ENCODE measurements around the gene TOR3A.

TOR3A gene

GRCh38 chr1:179081687-179082332 lies at the start of gene TOR3A:
Gene TOR3A, plus strand, starts transcription at chr1:179082070. Its CDS starts 59 bp downstream, at chr1:179082129.
- H3K9me3 ChIP-seq (ENCODE audit: control insufficient read depth, insufficient read depth, low read length), result no peaks in the 10 kb centered on the region
- peak within 1 kb of the TSS; percentile 98 for H3K4me2 ChIP-seq (ENCODE audit: low read length)
- peaks cover 49% of the 10 kb centered on the region for H3K4me1 ChIP-seq (ENCODE audit: control insufficient read depth, low read length)
- H3F3A ChIP-seq (ENCODE audit: control insufficient read depth, insufficient read depth), result peaks cover 3% of the 10 kb centered on the region
- H3K27me3 ChIP-seq (ENCODE audit: control insufficient read depth, low read length), result no peaks in the 10 kb centered on the region
- H3K4me3 ChIP-seq (ENCODE audit: low read length), result peak within 1 kb of the TSS; percentile 81
- no peaks in the 10 kb centered on the region for H3K9me2 ChIP-seq (replicated peaks; ENCODE audit: control insufficient read depth, low read length)
- peak within 1 kb of the TSS; percentile 83 for H3K27ac ChIP-seq (ENCODE audit: low read depth, low read length)
- TF ChIP-seq CTCF (IDR thresholded peaks at IDR 0.05; ENCODE audit: low read depth, low read length, poor library complexity, severe bottlenecking) (no peak), EZH2phosphoT487 (IDR thresholded peaks at IDR 0.05; ENCODE audit: borderline replicate concordance, low read length) (no peak)
- peaks cover 40% of the 10 kb centered on the region for H3K36me3 ChIP-seq (ENCODE audit: control insufficient read depth, low read length)
- 0 out of 2 replicates have a peak, but pooled peaks cover under 1% of the 10 kb centered on the region for H4K20me1 ChIP-seq (ENCODE audit: control insufficient read depth, insufficient read depth, low read depth, low read length)
- H3K79me2 ChIP-seq (ENCODE audit: control insufficient read depth, low read length), result peaks cover 55% of the 10 kb centered on the region

GRCh38 chr1:179034720-179035119 lies 47.1 kb upstream of the TOR3A start:
- peak overlapping the region; percentile 91 for H3K27ac ChIP-seq (ENCODE audit: low read depth, low read length)
- H3K4me1 ChIP-seq (ENCODE audit: control insufficient read depth, low read length), result peaks cover 97% of the 10 kb centered on the region
- peaks cover 98% of the 10 kb centered on the region for H3K79me2 ChIP-seq (ENCODE audit: control insufficient read depth, low read length)
- no peaks in the 10 kb centered on the region for H3K9me2 ChIP-seq (replicated peaks; ENCODE audit: control insufficient read depth, low read length)
- H3K36me3 ChIP-seq (ENCODE audit: control insufficient read depth, low read length), result no peaks in the 10 kb centered on the region
- TF ChIP-seq EZH2phosphoT487 (IDR thresholded peaks at IDR 0.05; ENCODE audit: borderline replicate concordance, low read length) (no peak), CTCF (IDR thresholded peaks at IDR 0.05; ENCODE audit: low read depth, low read length, poor library complexity, severe bottlenecking) (no peak)
- no peaks in the 10 kb centered on the region for H3K9me3 ChIP-seq (ENCODE audit: control insufficient read depth, insufficient read depth, low read length)
- H3K27me3 ChIP-seq (ENCODE audit: control insufficient read depth, low read length), result no peaks in the 10 kb centered on the region
- peak overlapping the region; percentile 91 for H3K4me2 ChIP-seq (ENCODE audit: low read length)
- H3K4me3 ChIP-seq (ENCODE audit: low read length), result peak overlapping the region; percentile 95
- peaks cover 38% of the 10 kb centered on the region for H3F3A ChIP-seq (ENCODE audit: control insufficient read depth, insufficient read depth)
- H4K20me1 ChIP-seq (ENCODE audit: control insufficient read depth, insufficient read depth, low read depth, low read length), result no peaks in the 10 kb centered on the region

- Histone ChIP-seq H3K27me3 (ENCODE audit: control insufficient read depth, low read length) (no peaks in the 10 kb centered on the region), H3K9me2 (replicated peaks; ENCODE audit: control insufficient read depth, low read length) (no peaks in the 10 kb centered on the region), H3K4me3 (ENCODE audit: low read length) (peak overlapping the region; percentile 95), H3K4me1 (ENCODE audit: control insufficient read depth, low read length) (peaks cover 75% of the 10 kb centered on the region), H4K20me1 (ENCODE audit: control insufficient read depth, insufficient read depth, low read depth, low read length) (no peaks in the 10 kb centered on the region), H3K36me3 (ENCODE audit: control insufficient read depth, low read length) (no peaks in the 10 kb centered on the region), H3F3A (ENCODE audit: control insufficient read depth, insufficient read depth) (peaks cover 30% of the 10 kb centered on the region), H3K9me3 (ENCODE audit: control insufficient read depth, insufficient read depth, low read length) (peaks cover 2% of the 10 kb centered on the region; the same call in 1 of the 2 replicates), H3K79me2 (ENCODE audit: control insufficient read depth, low read length) (peaks cover 85% of the 10 kb centered on the region), H3K4me2 (ENCODE audit: low read length) (peak overlapping the region; percentile 91), H3K27ac (ENCODE audit: low read depth, low read length) (peak overlapping the region; percentile 91)
- TF ChIP-seq CTCF (IDR thresholded peaks at IDR 0.05; ENCODE audit: low read depth, low read length, poor library complexity, severe bottlenecking) (no peak), EZH2phosphoT487 (IDR thresholded peaks at IDR 0.05; ENCODE audit: borderline replicate concordance, low read length) (no peak)
Observed at GRCh38 chr1:179036844-179037465, 44.9 kb upstream of the TOR3A start.

All from DOHH2 (cell line).